ENCODE data around the gene OBSCN.

The OBSCN gene

DNA sequence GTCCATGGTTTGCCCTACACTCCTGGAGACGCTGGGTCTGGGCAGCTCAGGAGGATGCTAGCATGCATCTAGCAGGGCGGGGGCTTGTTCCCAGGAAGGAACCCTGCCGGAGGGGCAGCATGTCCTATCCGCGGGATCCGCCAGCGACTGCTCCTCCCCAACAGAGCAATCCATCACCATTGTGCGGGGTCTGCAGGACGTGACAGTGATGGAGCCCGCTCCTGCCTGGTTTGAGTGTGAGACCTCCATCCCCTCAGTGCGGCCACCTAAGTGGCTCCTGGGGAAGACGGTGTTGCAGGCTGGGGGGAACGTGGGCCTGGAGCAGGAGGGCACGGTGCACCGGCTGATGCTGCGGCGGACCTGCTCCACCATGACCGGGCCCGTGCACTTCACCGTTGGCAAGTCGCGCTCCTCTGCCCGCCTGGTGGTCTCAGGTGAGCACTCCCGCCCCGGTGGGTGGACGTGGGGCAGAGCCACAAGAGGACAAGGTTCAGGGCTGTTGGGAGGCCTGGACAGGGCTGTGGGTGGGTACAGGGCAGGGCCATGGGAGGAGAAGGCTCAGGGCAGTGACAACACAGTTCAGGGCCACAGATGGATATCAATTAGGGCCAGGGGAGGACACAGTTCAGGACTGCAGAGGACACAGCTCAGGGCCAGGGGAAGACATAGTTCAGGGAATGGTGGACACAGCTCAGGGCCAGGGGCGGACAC, 71.3 kb downstream of the OBSCN start:
- no peak for DNase-seq

DNA sequence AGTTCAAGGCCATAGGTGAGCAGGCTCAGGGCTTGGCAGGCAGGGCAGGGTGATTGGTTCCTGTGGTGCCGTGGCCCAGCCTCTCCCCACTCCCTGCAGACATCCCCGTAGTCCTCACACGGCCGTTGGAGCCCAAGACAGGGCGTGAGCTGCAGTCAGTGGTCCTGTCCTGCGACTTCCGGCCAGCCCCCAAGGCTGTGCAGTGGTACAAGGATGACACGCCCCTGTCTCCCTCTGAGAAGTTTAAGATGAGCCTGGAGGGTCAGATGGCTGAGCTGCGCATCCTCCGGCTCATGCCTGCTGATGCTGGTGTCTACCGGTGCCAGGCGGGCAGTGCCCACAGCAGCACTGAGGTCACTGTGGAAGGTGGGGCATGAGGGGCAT, 71.9 kb downstream of the OBSCN start:
- no peak for DNase-seq

DNA sequence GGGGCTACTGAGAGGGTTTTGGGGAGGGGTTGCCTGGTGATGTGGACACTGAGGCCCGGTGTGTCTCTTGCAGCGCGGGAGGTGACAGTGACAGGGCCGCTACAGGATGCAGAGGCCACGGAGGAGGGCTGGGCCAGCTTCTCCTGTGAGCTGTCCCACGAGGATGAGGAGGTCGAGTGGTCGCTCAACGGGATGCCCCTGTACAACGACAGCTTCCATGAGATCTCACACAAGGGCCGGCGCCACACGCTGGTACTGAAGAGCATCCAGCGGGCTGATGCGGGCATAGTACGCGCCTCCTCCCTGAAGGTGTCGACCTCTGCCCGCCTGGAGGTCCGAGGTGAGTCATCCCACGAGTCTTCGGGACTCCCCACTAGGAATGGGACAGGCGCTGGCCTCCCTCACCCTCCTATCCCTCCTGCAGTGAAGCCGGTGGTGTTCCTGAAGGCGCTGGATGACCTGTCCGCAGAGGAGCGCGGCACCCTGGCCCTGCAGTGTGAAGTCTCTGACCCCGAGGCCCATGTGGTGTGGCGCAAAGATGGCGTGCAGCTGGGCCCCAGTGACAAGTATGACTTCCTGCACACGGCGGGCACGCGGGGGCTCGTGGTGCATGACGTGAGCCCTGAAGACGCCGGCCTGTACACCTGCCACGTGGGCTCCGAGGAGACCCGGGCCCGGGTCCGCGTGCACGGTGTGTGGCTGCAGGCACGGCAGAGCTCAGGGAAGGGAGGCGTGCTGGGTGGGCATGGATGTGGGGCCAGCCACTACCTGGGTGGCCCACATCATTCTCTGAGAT, 72.5 kb downstream of the OBSCN start:
- DNase-seq: no peak

DNA sequence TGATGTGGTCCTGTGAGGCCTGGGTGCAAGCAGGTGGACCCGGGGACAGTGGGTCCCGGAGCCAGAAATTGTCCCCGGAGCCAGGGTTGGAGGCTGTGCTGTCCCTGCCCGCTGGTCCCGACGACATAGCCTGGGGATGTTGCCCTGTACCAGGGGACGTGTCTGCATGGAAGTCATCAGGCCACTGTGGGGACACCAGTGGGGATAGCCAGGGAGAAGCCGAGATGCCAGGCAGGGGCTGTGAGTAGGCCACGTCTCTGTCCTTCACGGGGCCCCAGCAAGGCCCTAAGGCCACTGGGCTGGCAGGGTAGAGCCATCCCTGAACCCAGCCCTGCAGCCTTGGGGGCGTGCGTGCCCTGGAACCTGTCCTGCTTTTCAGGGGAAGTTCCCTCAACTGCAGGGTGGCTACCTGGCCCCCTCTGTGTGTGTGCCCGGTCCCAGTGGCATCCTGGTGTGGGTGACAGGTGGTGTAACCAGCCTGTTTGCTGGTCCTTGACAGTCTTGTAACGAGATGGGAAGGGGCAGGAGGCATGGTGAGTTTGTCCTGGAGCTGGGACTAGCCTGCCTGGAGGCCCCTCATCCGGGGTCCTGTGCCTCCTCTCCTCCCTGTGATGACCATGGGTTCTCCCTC, 73.2 kb downstream of the OBSCN start:
- DNase-seq: no peak

DNA sequence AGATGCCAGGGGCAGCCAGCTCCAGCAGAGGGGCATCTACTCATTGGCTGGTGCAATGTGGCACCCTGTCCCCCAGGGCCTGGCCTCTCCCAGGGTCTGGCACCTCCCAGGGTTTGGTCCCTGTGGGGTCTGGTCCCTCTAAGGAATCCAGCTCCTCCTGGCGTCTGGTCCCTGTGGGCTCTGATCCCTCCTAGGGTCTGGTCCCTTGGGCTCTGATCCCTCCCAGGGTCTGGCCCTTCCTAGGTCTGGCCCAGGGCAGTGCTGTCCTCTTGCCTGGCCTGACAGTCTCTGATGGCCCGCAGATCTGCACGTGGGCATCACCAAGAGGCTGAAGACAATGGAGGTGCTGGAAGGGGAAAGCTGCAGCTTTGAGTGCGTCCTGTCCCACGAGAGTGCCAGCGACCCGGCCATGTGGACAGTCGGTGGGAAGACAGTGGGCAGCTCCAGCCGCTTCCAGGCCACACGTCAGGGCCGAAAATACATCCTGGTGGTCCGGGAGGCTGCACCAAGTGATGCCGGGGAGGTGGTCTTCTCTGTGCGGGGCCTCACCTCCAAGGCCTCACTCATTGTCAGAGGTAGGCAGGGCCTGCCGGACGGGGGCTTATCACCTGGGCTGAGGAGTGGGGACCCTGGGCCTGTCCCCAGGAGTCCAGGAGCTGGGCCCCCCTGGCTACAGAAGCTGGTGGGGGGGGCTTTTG, 73.9 kb downstream of the OBSCN start:
- DNase-seq: no peak

DNA sequence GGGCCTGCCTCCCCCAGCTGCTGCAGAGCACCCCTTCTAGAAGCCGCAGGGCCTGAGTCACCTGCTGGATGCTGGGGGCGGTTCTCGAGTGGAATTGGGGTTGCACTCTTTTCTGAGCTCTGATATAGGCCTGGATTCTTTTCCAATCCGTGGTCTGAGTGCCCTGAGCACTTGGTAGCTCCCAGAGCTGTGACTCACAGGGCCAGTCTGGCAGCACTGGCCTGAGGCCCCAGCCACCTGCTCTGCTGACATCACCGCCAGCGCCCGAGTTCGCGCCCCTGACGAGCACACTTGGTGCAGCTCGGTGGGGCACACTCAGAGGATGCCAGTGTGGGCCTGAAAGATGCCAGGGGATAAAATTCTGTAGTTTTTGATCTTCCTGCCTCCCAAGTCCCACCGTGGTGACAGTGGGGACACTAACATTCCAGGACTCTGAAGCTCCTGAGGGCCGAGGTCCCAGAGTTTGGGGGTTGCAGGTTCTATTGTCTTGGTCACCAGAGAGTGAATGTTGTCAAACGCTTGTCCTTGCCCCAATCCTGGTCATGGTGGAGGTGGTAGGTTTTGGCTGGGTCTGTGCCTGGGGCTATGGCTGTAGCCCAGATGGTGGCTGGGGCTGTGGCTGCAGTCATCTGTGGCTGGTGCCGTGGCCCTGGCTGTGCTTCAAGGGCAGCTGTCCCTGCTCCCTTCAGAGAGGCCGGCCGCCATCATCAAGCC, 74.6 kb downstream of the OBSCN start:
- DNase-seq: no peak

DNA sequence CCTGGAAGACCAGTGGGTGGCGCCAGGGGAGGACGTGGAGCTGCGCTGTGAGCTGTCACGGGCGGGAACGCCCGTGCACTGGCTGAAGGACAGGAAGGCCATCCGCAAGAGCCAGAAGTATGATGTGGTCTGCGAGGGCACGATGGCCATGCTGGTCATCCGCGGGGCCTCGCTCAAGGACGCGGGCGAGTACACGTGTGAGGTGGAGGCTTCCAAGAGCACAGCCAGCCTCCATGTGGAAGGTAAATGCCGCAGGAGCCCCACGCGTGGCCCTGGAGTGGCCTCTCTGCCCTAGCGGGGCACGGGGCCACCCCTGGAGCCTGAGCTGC, 75.2 kb downstream of the OBSCN start:
- no peak for DNase-seq

DNA sequence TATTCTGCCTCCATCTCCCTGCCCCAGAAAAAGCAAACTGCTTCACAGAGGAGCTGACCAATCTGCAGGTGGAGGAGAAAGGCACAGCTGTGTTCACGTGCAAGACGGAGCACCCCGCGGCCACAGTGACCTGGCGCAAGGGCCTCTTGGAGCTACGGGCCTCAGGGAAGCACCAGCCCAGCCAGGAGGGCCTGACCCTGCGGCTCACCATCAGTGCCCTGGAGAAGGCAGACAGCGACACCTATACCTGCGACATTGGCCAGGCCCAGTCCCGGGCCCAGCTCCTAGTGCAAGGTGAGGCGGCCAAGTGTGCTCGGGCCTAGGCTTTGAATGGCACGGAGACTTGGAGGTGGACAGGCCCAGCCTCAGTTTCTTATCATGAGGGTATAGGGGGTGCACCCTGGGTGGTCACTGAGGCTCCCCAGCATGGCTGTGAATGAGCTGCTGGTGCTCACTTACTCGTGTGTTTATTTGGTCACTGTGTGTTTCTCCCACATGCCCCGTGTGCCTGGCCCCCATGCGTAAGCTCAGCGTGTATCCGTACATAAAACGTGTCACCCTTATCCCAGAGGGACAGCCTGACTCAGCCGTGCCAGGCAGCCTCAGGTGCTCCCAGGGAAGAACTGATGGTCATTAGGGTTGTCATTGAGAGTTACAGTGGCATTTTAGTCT, 75.8 kb downstream of the OBSCN start:
- no peak for DNase-seq

DNA sequence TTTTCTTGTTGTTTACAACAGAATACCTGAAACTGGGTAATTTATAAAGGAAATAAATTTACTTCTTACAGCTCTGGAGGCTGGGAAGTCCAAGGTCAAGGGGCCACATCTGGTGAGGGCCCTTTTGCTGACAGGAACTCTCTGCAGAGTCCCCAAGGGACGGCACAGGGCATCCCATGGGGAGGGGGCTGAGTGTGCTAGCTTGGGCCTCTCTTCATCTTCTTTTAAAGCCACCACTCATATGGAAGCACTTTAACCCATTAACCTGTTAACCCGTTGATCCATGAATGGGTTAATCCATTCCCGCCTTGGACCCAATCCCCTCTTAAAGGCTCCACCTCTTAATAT, 76.3 kb downstream of the OBSCN start:
- peak; percentile 12 for DNase-seq

DNA sequence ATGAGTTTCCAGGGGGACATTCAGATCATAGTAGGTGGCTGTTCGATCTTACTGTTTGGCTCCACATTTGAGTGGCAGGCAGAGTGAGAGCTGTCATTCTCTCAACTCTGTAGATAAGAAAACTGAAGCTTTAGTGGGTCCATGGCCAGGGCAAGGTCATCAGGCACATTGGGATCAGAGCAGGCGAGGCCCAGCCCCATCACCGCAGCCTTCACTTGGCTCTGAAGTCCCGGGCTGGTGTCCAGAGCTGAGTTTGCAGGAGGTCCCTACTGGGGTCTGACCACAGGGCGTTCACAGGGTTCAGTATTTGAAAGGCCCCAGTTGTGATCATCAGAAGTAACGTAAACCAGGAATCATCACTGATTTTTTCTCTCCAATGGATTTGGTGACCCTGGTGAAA, 76.7 kb downstream of the OBSCN start:
- DNase-seq: no peak

DNA sequence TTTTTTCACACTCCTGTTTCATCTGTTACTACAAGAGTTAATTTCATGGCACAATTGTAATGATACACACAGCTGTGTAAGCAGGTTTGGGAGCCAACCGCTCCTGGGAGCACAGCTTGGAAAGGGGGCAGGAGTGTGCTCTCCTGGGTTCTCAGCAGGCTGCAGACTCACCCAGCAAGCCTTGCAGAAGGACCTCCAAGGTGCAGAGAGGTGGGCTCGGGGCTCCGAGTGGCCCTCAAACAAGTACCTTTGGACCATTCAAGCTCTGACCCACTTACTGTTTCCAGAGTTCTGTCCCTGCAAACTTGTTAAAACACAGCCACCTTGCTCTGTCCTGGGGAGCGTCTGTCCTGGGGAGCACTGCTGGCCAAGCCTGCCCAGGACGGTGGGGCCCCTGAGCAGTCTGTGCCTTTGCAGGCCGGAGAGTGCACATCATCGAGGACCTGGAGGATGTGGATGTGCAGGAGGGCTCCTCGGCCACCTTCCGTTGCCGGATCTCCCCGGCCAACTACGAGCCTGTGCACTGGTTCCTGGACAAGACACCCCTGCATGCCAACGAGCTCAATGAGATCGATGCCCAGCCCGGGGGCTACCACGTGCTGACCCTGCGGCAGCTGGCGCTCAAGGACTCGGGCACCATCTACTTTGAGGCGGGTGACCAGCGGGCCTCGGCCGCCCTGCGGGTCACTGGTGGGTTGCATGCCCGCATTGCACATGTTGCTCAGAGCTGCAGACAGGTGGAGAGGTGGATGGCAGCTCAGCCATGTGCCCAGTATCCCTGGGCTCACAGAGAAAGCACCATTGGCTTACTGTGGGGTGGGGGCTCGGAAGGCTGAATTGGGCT, 78.0 kb downstream of the OBSCN start:
- no peak for DNase-seq

DNA sequence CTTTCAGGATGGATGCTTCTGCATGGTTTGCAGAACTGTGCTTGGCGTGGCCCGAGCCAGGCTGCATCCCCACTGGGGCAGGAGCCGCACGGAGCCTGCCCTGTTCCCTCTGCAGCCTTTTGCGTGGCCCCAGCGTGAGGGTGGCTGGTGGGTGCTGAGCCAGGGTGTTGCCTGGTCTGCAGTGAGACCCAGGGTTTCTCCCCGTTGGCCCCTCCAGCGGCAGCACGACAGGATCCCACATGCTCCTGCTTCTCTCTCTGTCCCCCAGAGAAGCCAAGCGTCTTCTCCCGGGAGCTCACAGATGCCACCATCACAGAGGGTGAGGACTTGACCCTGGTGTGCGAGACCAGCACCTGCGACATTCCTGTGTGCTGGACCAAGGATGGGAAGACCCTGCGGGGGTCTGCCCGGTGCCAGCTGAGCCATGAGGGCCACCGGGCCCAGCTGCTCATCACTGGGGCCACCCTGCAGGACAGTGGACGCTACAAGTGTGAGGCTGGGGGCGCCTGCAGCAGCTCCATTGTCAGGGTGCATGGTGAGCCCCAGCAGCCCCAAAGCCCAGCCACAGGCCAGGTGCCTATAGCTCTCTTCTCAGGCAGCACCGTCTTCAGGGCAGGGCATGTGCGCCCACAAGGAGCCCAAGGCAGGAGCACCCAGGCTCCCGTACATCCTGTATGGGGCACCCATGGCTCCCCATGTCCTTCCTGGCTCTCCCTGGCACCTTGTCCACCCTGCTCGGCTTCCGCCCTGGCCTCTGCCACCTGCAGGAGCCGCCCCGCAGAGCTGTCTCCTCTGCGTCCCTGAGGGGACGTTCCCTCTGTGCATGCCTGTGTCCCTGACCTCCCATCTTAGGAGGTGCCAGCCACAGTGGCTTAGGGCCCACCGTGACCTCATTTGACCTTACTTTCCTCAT, 78.9 kb downstream of the OBSCN start:
- DNase-seq: no peak

DNA sequence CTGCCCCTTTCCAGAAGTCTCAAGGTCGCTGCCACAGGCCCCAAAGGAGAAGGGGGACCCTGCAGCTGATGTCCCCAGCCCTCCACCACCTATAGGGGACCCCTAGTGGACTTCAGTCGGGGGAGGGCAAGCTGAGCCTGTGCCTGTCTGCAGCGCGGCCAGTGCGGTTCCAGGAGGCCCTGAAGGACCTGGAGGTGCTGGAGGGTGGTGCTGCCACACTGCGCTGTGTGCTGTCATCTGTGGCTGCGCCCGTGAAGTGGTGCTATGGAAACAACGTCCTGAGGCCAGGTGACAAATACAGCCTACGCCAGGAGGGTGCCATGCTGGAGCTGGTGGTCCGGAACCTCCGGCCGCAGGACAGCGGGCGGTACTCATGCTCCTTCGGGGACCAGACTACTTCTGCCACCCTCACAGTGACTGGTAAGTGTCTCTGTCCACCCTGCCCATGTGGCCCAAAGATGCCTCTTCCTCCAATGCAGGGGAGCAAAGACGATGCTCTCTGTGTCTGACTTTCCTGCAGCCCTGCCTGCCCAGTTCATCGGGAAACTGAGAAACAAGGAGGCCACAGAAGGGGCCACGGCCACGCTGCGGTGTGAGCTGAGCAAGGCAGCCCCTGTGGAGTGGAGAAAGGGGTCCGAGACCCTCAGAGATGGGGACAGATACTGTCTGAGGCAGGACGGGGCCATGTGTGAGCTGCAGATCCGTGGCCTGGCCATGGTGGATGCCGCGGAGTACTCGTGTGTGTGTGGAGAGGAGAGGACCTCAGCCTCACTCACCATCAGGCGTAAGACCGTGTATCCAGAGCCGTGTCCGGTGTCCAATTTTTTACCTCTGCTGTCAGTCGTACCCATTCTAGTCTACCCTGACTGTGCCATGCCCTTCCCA, 79.9 kb downstream of the OBSCN start:
- no peak for DNase-seq

DNA sequence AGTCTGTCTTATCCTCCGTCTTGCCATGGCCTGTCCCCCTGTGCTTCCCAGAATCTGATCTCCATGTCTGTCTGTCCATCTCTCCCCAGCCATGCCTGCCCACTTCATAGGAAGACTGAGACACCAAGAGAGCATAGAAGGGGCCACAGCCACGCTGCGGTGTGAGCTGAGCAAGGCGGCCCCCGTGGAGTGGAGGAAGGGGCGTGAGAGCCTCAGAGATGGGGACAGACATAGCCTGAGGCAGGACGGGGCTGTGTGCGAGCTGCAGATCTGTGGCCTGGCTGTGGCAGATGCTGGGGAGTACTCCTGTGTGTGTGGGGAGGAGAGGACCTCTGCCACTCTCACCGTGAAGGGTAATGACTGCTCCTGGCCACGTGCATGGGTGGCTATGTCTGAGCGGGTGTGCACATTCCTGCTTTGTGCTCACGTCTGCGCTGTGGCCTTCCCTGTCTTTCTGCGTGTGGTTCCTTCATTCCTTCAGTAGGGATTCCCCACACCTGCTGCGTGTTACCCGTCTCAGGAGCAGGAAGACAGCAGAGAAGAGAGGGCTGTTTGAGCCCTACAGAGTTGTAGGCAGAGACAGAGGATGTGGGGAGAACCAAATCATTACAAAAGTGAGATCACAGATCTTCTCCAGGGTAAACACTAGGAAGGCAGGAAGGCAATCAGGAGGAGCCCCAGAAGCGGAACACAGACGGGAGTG, 80.8 kb downstream of the OBSCN start:
- no peak for DNase-seq

DNA sequence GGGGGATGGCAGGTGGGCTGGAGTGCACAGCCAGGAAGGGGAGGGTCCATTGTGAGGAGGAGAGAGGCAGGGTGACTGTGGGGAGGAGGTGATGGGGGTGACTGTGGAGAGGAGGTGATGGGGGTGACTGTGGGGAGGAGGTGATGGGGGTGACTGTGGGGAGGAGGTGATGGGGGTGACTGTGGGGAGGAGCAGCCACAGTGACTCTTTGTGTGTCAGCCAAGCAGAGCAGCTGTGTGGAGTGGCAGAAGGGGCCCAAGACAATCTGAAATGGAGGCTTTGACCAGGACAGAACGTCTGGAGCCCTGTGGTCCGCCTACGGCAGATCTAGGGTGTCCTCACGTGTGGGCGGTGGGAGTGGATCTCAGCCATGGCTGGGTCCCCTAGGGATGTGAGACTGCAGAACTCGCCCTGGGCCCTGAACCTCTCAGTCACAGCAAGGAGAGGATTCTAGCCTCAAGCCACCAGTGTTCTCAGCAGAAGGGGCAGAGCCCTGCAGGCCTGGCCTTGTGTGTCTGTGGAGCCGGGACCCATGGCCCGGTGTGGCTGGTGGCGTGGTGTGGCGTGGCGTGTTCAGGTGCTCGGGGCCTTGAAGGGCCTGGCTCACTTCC, 81.5 kb downstream of the OBSCN start:
- DNase-seq: no peak

DNA sequence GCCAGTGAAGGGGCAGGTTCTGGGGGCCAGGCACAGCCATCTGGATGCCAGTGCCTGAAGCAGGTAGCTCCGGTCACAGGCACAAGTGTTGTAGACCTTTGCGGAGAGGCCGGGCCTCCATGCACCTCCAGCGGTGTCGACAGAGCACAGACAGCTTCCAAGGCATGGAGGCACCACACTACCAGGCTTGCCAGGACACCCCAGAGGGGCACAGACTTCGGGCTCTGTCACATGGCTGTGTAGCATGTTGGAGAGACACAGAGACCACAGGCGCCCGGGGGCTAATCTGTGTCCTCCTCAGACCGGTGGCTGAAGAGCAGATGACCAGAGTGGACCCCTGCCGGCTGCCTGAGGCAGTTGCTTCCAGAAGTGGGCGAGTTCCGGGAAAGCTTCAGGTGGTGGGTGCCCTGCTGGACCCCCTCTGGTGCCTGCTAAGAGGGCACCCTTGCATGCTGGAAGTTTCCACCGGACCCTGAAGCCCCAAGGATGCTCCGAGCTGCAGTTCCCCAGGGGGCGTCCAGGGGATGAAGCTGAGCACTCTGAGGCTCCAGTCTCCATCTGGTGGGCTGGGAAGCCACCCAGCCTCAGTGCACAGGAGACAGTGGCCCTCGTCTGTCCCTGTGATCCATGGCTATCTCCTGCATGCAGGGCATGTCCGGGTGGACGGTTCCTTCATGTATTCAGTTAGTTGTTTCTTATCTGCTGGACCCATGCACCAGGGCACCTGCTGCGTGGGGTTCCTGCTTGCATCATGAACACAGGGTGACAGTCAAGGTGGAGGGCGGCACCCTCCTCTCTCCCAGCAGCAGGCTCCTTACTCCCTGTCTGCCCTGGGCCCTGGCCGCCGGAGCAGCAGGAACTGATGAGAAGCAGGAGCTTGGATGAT, 82.4 kb downstream of the OBSCN start:
- DNase-seq: no peak
